ENCODE data around the gene KLHDC7B. TPM values are rescaled to one million over a fixed set of nuclear protein-coding genes. Genes with fewer than 3 reads are reported as not detected.

The KLHDC7B gene
- total and polyA plus RNA-seq, 2 donors (not counting 3 experiments of a cell fraction or from before 2014, with no cell fraction given) = not detected

- Histone ChIP-seq H3K9me3 (replicated peaks; ENCODE audit: control insufficient read depth, insufficient read depth, low read length) (no peaks in the 10 kb centered on the region), H3K4me1 (ENCODE audit: control insufficient read depth, extremely low read depth, insufficient read depth, low read length) (peaks cover 6% of the 10 kb centered on the region), H3K9ac (replicated peaks; ENCODE audit: extremely low read depth, insufficient read depth, low read length) (no peak overlapping the region), H2AFZ (ENCODE audit: low read depth, low read length) (no peak overlapping the region), H3K4me3 (replicated peaks in 1 of 3; ENCODE audit: insufficient read depth in 1 of 3, low read depth in 1 of 3, low read length in 3 of 3) (no peak overlapping the region), H3K27me3 (ENCODE audit: control insufficient read depth in 2 of 2, insufficient read depth in 2 of 2, low read length in 2 of 2) (no peaks in the 10 kb centered on the region), H3K36me3 (ENCODE audit: control insufficient read depth in 2 of 2, extremely low read depth in 1 of 2, insufficient read depth in 2 of 2, low read length in 2 of 2) (peaks cover 0 to 7% of the 10 kb centered on the region in 2 experiments), H3K27ac (ENCODE audit: insufficient read depth, low read depth, low read length) (no peak overlapping the region), H3K4me2 (ENCODE audit: insufficient read depth, low read length) (no peak overlapping the region), H4K20me1 (replicated peaks; ENCODE audit: control insufficient read depth, extremely low read depth, insufficient read depth, low read length) (no peaks in the 10 kb centered on the region), H3K9me1 (replicated peaks; ENCODE audit: control insufficient read depth, extremely low read depth, insufficient read depth, low read length) (no peaks in the 10 kb centered on the region), H3K79me2 (ENCODE audit: control insufficient read depth, insufficient read depth, low read length) (peaks cover 7% of the 10 kb centered on the region)
- DNase-seq (ENCODE audit: low read depth, low spot score) (no peak), FAIRE-seq (no peak)
- POLR2A ChIA-PET = no interaction called here
- dilution Hi-C loops (cut with MboI; ENCODE audit: extremely low pct_ligation_motif_present, low sequenced_read_pairs) (no loop called here), intact Hi-C loops (cut with micrococcal nuclease) (loop anchor here (1.0 to 5.0 kb wide), 3 partner anchors 43 to 114 kb away; partner anchors contain the start of gene SHANK3)
- no TSS peak for BruUV-seq (replicated peaks)
- TF ChIP-seq EZH2 (IDR thresholded peaks at IDR 0.05; ENCODE audit: borderline replicate concordance, low read depth, low read length, severe bottlenecking) (no peak), GATA2 (IDR thresholded peaks at IDR 0.05; ENCODE audit: insufficient read depth, insufficient read length, low read depth, low read length) (no peak), MYC (IDR thresholded peaks at IDR 0.05; ENCODE audit: low read depth, low read length) (no peak), POLR2A (IDR thresholded peaks at IDR 0.05; ENCODE audit: low read depth, low read length) (no peak), POLR2AphosphoS5 (IDR thresholded peaks at IDR 0.05; ENCODE audit: insufficient read depth, low read depth, low read length) (no peak), JUN (IDR thresholded peaks at IDR 0.05; ENCODE audit: borderline replicate concordance, insufficient read depth, insufficient read length, low read depth) (no peak), FOS (IDR thresholded peaks at IDR 0.05; ENCODE audit: borderline replicate concordance, insufficient read depth, low read length) (no peak)
- TF ChIP-seq, protein P1, sequence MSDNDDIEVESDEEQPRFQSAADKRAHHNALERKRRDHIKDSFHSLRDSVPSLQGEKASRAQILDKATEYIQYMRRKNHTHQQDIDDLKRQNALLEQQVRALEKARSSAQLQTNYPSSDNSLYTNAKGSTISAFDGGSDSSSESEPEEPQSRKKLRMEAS (IDR thresholded peaks at IDR 0.05; ENCODE audit: insufficient read depth, insufficient read length) = no peak
- TF ChIP-seq, protein P2, sequence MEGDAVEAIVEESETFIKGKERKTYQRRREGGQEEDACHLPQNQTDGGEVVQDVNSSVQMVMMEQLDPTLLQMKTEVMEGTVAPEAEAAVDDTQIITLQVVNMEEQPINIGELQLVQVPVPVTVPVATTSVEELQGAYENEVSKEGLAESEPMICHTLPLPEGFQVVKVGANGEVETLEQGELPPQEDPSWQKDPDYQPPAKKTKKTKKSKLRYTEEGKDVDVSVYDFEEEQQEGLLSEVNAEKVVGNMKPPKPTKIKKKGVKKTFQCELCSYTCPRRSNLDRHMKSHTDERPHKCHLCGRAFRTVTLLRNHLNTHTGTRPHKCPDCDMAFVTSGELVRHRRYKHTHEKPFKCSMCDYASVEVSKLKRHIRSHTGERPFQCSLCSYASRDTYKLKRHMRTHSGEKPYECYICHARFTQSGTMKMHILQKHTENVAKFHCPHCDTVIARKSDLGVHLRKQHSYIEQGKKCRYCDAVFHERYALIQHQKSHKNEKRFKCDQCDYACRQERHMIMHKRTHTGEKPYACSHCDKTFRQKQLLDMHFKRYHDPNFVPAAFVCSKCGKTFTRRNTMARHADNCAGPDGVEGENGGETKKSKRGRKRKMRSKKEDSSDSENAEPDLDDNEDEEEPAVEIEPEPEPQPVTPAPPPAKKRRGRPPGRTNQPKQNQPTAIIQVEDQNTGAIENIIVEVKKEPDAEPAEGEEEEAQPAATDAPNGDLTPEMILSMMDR (IDR thresholded peaks at IDR 0.05; ENCODE audit: extremely low read depth in 1 of 2, insufficient read depth in 1 of 2, low read depth in 1 of 2, low read length in 2 of 2) = no peak
- CTCF ChIA-PET = interaction anchor here (1.0 to 5.2 kb wide), 7 partner anchors 11 to 114 kb away, joined by 3 to 91 read pairs (median 5); no protein-coding TSS in a partner anchor
Observed at GRCh38 chr22:50576806-50577696, 31.4 kb downstream of the KLHDC7B start.

All from endothelial cell of umbilical vein (primary cell).